OCI-M2 (cell line): ENCODE results near the gene HSD17B3.
"Not testable (repeated sequence)": the region's sequence is repeated elsewhere in the genome, so short reads cannot be mapped to it uniquely, and the experiment has no call there.

ENCODE experiments used
- DNase-seq: peaks from one replicate; lab custom pipeline; 2025; ENCODE audit not compliant: unreplicated experiment; lab: John Stamatoyannopoulos, UW

The HSD17B3 gene

GRCh38 chr9:96309850-96310249 is 7.9 kb upstream of the HSD17B3 start:
- DNase-seq, result no peak

- not testable (repeated sequence) for DNase-seq
Measured at GRCh38 chr9:96306958-96307357, 5.0 kb upstream of the HSD17B3 start.

DNA sequence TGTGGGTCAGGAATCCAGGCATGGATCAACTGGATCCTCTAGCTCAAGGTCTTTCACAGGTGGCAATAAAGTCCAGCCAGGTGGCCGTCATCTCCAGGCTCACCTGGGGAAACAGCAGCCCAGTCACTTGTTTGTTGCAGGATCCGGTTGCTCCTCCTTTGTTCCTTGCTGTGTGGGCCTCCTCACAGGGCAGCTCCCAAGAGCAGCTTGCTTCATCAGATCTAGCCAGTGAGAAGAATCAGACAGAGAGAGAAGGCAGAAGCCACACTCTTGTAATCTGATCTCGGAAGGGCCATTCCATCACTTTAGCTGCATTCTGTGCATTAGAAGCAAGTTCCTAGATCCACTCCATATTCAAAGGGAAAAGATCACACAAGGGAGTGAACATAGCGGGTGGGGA is 3.2 kb upstream of the HSD17B3 start:
- DNase-seq, result no peak

DNA sequence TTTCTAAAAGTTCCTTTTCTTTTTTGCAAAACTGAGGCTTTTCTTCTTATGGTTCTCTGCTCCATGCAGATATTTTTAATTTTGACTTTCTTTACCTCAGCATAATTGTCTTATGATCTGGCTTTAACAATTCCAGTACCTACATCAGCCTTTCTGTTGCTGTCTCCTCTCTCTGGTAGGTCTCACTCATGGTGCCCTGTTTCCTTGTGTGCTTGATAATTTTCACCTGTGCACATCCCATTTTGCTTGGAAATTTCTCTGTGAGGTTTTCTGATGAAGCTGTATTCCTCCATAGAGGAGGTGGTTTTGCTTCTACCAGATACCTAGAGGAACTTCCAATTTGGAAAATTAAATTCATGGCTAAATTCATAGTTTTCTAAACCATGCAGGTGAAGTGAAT is 2.3 kb upstream of the HSD17B3 start:
- no peak for DNase-seq

DNA sequence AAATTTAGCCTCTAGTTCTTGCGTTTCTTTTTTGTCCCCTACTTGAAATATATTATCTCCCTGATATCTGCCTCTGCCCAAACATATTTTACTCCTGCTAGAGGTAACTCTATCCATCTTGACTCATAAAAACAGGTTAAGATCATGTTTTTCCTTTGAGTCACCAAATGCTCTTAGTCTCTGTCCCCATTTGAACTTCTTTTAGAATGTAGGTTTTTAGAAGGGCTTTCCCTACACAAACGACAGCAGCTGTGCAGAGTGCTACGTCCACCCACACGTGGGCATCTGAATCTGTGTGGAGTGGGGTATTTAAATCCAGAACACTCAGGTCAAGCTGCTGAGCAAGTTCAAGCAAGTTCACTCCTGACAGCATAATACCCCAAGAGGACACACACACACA is 2.2 kb downstream of the HSD17B3 start:
- no peak for DNase-seq

GRCh38 chr9:96294159-96294545 is 7.8 kb downstream of the HSD17B3 start:
- DNase-seq, result no peak

DNA sequence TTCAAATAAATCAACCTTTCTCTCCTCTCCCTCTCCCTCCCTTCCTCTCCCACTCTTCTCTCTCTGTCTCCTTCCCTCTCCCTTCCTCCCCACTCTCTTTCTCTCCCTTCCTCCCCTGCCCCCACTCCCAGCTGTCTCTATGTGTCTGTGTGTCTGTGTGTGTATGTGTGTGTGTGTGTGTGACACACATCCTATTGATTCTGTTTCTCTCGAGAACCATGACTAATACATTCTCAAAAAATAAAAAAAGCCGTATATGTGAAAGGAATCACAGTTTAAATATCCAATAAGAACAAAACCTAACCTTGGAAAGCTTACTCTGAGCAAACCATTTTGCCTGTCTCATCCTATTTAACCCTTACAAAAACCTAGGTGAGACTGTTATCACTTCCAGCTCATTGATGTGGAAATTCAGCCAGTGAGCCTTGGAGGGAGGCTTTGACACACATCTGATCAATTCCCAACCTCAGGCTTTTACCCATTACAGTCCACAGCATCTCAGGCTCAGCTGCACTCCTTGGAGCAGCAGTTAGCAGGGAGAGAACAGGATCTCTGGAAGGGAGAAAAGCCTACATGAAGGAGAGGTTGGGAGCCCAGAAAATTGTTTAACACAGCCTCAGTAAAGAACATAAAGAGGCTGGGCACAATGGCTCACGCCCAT is 8.3 kb downstream of the HSD17B3 start:
- DNase-seq, result no peak

DNA sequence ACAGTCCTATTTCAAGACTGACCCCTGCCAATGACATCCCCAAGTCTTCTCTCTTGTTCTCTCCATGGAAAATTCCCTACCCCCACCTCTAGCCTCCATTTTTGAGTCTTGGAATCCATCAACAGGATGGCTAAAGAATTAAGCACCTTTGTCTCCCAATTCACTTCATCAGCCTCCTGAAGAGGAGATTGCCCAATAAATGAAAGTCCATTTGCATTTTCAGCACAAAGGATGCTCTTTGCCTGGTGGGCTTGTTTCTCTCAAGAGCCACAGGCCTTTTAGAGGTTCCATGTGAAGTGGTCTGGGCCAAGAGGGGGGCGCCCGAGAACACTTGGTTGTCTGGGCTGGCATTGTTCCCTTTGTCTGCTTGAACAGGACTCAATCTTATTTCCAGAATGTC is 12.6 kb downstream of the HSD17B3 start:
- no peak for DNase-seq

GRCh38 chr9:96281641-96282040 is 20.3 kb downstream of the HSD17B3 start:
- no peak for DNase-seq

GRCh38 chr9:96279932-96280331 is 22.0 kb downstream of the HSD17B3 start:
- DNase-seq, result no peak

- DNase-seq, result no peak
Measured at GRCh38 chr9:96274939-96275338, 27.0 kb downstream of the HSD17B3 start.

GRCh38 chr9:96270236-96270744 is 31.7 kb downstream of the HSD17B3 start:
- no peak for DNase-seq

- DNase-seq, result no peak
Measured at GRCh38 chr9:96258967-96259366, 43.0 kb downstream of the HSD17B3 start.

DNA sequence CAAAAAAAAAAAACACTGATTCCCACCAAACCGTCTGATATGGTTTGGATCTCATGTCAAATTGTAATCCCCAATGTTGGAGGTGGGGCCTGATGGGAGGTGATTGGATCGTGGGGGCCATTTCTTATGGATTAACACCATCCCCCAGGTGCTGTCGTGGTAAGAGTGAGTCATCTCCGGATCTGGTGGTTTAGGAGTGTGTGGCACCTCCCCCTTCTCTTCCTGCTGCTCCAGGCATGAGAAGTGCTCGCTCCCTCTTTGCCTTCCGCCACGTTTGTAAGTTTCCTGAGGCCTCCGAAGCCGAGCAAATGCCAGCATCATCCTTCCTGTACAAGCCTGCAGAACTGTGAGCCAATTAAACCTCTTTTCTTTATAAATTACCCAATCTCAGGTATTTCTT is 45.2 kb downstream of the HSD17B3 start:
- DNase-seq, result no peak

GRCh38 chr9:96255698-96256097 is 46.3 kb downstream of the HSD17B3 start:
- no peak for DNase-seq

GRCh38 chr9:96253059-96253696 is 48.8 kb downstream of the HSD17B3 start:
- DNase-seq, result no peak

GRCh38 chr9:96251451-96251850 is 50.5 kb downstream of the HSD17B3 start:
- DNase-seq, result no peak

DNA sequence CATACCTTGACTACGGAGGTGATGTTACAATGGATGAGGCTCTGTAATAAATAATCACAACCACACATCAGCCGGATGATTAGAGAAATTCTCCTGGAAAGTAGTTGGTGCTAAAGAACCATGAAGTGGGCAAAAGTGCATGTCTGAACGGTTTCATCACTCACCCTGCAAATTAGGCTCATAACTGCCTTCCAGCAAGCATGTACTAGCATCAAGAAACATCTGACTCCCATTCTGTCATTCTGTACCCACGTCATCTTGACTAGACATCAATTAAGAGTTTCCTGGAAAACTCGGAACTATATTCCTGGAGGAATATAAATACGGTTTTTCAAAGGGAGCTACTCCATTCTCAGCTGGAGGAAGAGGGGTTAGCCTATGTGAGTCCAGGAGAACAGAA is 52.2 kb downstream of the HSD17B3 start:
- no peak for DNase-seq

DNA sequence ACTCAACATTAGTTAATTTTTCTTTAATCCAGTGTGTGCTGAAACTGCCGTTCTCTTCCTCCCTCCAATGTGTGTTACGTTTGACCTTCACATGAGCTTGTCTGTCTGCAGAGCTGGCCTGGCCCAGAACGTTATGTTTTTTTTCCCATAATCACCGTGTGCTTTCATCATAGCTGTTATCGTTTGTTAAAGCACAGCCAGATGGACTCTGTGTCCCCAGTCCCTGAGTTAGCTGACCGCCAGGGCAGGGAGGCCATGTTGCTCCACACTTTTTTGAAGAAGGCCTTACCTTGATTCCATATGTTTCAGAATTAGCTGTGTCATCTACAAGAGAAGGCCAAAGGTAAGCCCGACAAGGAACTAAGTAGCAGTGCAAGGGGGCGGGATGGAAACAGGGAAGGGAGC is 55.7 kb downstream of the HSD17B3 start:
- no peak for DNase-seq

GRCh38 chr9:96245399-96245798 is 56.6 kb downstream of the HSD17B3 start:
- no peak for DNase-seq

- no peak for DNase-seq
Measured at GRCh38 chr9:96243778-96244177, 58.2 kb downstream of the HSD17B3 start.

GRCh38 chr9:96242811-96243210 is 59.2 kb downstream of the HSD17B3 start:
- DNase-seq, result no peak

DNA sequence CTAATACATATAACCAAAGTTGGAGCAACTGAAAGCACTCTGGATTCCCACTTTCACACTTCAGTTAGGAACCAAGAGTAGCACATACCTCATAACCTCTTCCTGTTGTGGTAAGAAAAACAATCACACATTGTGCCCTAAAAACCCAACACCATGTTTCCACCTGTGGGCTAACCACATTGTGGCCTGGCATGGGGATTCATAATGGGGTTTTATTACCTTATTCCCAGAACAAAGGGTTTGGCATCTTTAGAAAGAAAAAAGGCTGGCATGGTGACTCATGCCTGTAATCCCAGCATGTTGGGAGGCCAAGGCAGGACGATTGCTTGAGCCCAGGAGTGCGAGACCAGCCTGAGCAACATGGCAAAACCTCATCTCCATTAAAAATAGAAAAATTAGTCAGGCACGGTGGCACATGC is 60.6 kb downstream of the HSD17B3 start:
- no peak for DNase-seq
